ENCODE measurements around the gene CCNY.
"Not testable (repeated sequence)": the region's sequence is repeated elsewhere in the genome, so short reads cannot be mapped to it uniquely, and the experiment has no call there.

Gene CCNY

DNA sequence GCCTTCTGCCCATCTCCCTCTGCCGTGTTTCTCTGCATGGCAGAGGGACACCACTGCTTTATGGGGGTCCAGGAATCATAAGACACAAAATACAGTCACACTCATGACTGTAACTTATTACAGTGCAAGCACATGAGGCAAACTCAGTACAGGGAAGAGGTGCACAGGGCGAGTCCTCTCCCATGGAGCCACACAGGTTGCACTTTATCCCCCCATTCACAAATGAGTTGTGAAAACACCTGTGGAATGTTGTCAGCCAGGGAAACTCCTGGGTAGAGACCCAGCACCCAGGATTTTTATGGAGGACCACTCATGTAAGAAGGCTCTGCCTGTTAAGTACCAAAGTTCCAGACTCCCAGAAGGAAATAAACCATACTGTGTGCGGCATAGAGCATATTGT is 161.6 kb downstream of the CCNY start:
- no peak for DNase-seq

DNA sequence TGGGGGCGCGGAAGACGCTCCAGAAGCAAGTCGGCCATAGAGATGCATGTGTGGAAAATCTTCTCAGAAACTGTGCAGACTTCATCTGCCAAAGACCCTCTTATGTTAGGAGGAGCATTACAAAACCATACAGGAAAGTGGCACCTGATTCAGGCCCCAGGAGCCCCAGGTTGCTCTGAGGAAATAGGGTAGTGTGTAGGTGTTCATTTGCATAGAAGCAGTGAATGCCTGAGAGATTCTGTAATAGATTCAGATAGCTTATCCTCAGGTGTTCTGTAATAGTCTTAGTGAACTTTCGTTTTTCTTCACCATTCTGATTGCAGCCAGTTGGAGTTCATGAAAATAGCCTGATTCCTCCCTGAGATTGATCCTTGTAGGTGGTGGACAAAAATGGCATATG is 162.4 kb downstream of the CCNY start:
- no peak for DNase-seq

DNA sequence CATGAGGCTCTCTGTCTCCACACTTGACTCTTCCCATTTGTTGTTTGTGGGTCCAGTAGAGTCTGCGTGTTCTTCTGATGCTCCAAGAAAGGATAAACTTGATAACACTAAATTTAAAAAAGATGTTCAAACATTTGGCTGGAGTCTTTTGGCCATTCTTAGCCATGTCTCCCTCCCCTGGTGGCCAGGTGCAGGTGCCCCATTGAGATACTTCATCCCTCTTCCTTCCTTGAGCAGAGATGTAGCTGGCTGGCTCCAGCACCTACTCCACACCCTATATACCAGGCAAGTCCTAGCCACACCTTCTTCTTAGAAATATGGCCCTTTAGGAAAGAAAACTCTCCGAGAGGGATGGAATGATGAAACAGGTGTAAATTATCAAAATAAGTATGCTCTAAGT is 165.6 kb downstream of the CCNY start:
- DNase-seq: no peak

DNA sequence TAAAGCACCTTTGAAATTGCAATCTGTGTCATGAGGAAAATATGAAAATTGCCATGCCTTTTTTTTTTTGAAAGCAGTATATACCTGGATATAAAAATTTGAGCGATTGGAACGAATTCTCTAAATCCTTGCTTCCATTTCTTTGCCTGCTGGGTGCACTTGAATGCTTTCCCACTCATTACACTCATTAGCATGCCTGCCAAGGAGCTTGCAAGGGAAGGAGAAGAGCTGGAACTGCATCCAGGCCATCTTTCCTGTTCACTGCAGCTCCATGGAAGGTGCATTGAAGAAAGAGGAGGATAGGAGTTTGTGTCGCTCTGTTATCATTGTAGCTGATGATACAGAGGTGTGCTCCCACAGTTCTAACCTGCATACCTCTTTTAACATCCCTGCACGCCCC is 166.4 kb downstream of the CCNY start:
- no peak for DNase-seq

DNA sequence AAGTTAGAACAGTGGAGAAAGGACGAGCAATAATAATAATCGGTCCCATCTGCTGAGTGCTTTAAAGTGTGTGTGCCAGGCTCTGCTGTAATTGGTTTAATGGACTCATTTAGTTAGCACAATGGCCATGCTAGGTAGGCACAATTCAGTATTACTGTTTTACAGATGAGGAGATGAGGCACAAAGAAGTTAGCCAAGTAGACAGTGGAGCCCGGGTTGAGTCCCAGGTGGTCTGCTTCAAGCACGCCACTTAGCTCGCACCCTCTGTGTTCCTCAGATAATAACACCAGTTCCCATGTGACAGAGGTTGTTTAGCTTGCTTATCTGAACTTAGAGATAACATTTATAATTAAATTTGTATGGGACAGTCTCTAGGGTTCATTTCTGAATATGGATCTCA is 167.3 kb downstream of the CCNY start:
- no peak for DNase-seq

DNA sequence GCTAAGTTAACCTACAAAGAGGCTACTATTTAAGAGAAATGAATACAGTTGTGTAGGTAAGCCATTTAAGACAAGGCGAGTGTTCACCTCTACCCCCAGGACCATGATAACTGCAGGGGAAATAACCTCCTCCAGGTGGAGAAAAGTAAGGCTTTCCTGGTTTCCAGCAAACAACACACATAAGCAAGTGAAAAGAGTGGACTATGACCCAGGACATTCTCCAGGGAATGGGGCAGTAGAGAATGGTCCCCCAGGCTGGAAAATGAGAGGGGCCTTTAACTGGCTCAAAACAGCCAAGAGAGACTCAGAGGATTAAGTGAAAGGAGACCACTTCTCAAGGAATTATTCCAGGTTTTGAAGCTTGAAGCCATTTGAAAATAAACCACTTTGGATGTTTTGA is 167.8 kb downstream of the CCNY start:
- DNase-seq: no peak

DNA sequence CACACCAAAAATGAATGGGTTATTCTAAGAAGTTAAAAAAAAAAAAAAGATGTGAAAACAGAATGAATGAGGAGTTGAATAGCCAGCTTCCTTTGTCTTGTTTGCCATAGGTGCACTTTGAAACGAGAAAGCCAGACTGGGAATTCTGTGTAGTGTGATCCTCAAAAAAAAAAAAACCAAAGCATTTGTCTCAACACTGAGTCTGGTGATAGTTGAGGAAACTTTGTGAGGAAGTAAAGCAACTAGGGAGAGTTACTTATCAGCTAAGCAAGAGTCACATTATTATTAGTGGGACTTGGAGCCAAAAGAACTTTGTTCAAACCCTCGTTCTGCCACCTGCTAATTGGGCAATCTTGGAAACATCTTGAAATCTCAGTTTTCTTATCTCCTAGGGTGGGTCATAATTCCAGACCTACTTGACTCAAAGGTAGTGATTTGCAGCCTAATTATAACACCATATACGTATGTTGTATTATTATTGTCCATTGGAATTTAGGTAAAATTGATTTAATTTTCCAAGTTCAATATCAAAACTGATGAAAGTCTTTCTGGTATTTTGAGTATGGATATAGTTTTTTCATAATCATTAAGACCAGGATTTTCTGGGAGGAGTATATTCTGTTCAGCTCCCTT is 169.0 kb downstream of the CCNY start:
- DNase-seq: no peak

DNA sequence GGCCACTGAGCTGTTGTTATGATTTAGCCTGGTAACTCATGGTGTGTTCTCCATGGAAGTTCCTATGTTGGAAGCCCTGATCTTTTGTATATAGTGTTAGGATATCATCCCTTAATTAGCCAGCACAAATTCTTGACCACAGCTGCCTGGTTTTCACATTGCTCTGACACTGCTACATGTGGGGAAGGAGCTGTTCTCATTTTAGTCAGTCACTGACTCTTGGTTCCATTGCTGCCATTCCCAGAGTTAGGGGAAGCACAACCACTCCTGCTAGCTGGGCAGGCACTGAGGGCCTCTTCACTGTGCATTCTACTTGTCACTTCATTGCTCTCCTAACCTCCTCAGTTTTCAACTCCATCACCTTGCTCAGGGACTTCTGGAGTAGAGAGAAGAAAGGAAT is 170.4 kb downstream of the CCNY start:
- no peak for DNase-seq

DNA sequence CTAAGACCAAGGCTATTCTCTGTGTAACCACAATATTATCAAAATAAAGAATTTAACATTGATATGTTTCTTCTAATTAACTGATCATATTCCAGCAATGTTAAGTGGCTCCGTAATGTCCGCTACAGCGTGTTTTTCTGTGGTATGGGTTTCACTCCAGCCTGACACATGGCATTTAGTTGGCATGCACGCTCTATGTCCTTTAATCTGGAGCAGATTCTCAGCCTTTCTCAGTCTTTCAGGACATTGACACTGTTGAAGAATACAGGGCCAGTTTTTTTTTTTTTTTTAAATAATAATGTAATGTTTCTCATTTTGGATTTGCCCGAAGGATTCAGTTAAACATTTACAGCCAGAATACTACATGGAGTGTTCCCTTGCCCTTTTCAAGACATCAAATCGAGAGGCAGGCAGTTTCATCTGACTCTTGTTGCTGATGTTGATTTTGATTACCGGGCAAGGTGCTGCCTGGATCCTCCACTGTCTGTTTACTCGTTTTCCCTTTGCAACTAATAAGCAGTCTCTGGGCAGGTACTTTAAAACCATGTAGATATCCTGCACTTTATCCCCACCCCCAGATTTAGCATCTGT is 171.3 kb downstream of the CCNY start:
- no peak for DNase-seq

DNA sequence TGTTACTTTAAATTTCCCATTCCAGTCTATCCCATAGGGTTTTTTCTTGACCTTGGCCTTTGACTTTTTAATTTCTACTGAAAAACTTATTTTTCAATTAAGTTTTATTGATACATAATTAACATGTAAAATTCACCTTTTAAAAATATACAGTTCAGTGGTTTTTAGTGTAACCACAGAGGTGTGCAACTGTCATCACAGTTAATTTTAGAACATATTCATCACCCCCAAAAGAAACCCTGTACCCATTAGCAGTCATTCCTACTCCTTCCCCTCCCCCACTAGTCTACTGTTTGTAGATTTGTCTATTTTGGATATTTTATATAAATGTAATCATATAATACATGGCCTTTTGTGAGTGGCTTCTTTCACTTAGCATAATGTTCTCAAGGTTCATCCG is 172.3 kb downstream of the CCNY start:
- no peak for DNase-seq

DNA sequence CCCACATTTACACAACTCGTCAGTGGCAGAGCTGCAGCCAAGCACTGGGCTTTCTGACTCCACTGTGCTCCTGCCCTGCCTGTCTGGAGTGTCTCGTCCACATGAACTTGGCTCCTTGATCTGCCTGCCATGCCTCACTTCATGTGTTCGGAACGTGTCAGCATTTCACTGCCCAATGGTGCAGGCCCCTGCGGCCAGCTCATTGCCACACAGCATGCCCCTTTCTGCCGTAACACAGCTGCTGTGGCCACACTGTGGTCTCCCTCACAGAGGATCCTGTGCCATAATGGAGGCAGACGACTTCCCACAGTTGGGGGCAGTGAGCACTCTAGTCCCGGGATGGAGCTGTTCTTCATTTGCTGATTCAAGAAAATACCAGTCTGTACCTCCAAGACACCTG is 174.6 kb downstream of the CCNY start:
- DNase-seq: no peak

DNA sequence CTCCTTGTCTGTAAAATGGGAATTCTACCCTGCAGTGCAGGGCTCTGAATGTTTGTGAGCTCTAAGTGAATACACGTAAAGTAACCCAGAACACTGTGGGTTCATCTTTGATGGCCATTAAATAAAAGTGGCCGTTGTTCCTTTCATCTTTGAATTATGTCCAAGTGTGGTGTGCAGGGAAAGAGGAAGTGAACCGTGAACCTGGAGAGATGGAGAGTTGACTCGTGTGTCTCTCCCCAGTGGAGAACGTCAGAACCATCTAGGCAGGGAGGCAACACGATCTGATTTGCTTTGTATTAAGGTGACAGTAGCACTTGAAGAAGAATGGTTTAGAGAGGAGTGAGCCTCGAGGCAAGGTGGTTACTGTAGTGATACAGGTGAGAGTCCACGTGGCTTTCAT is 175.3 kb downstream of the CCNY start:
- DNase-seq: peak; percentile 37

DNA sequence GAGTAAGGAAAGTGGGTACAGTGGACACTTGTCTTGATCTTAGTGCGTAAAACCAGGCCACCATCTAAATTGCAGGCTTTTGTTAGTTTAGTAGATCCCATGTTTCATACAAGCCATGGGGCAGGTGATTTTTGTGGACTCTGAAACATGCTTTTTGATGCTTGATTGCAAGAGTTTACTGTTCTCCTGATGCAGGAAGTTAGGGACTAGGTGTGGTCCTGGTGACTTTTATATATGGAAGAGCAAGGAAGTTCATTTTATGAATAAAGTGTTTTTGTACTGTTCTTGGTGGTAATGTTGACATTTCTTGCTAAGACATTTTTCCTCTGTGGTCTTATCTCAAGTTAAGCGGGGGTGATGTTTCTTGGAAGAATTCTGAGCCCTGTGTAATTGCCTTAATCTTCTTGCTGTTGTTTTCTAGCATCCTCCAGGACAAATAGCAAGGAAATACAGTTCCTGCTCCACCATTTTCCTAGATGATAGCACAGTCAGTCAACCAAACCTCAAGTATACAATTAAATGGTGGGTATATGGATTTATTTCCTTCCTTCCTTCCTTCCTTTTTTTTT is 179.9 kb downstream of the CCNY start:
- DNase-seq: no peak

DNA sequence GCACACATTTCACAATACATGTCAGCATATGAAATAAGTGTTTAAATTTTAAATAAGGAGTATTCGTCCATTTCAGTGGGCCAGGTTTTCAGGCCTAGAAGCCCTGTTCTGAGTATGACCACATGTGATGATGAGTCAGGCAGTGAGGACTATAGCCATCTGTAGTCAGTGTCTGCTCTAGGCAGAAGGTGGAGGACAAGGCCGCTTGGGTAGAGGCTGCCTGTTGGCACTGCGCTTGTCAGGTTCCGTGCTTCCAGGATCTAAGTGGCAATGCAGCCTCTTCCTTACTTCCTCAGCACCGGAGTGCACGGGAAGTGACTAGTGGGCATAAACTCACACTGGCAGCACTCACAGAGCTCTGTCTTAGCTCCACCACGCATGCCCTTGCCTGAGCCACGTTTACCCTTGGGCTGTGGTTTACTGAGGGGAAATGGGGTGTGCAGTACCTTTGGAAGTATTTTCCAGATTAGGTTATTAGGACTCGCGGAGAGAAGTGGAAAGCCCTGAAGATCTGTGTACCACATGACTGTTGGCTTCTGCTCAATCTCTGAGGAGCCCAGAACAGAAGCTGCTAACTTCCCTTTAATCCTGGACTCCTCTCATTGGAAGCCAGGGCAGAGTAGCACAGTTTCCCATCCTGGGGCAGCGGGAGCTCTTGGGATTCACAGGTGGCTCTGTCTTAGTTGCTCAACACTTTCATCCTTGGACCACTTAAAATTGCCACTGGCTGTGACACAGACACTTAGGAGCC is 181.3 kb downstream of the CCNY start:
- DNase-seq: no peak

DNA sequence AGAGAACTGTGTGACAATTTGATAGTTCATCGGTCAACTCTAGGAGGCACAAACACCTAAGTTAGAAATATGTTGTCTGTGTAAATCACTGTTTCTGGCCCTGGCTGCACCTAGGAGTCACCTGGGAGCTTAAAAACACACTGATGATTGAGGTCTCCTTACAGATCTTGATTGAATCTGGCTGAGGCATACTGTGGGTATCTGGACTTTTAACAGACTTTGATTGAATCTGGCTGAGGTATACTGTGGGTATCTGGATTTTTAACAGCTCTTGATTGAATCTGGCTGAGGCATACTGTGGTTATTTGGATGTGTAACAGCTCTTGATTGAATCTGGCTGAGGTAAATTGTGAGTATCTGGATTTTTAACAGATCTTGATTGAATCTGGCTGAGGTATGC is 181.9 kb downstream of the CCNY start:
- DNase-seq: not testable (repeated sequence)

DNA sequence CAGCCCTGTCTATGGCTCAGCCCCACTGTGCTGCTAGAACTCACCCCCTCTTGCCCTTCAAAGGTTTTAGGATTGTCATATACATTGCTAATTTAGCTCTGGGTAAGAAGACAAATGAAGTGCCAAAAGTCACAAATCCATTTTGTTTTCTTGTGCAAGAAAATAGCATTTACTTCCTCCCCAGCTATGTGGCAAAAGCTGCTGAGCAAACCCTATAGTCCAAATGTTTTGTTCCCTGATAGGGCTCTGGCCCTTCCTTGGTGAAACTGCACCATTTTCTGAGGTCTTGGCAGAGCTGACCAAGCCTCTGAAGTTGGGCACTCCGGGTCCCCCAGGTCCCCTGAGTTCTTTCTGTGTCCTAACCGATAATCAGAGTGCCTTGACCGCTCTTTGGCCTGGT is 184.7 kb downstream of the CCNY start:
- DNase-seq: no peak

DNA sequence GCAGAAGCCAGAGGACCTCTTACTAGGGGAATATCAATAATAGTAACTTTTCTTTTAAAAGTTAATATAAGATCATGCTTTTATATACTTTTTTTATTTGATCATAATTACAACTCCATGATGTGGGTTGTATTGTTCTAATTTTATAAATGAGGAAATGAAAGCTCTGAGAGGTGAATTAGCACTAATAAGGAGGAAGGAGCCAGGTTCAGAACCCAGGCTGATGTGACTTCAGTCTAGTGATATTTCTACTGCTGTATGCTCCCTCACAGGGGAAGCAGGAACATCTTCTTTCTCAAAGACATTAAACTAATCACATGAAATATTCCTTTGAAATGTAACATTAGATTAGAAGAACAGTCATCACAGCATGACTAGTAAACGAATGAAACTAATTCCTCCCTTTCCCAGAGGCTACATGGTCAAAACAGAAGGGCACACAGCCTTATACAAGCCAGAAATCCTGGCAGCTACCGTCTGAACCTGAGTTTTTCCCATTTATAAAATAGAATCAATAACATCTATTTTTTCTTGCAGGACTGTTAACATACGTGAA is 187.4 kb downstream of the CCNY start:
- no peak for DNase-seq

DNA sequence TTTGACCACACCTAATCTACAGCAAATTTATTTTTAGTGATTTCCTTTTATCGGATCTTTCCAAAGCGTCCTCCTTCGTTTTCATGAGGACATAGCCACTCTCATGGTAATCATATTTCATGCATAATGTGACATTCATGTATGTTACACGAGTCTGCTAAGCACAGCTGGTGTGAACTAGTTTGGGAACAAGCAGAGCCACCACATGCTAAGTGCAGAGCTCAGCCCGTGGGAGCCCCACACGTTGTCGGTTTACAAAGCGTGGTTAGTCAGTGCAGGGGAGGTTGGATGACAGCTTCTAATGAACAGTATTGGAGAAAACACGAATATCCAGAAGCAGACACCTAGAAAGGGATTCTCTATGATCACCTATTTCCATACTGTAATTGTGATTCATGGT is 190.4 kb downstream of the CCNY start:
- no peak for DNase-seq

DNA sequence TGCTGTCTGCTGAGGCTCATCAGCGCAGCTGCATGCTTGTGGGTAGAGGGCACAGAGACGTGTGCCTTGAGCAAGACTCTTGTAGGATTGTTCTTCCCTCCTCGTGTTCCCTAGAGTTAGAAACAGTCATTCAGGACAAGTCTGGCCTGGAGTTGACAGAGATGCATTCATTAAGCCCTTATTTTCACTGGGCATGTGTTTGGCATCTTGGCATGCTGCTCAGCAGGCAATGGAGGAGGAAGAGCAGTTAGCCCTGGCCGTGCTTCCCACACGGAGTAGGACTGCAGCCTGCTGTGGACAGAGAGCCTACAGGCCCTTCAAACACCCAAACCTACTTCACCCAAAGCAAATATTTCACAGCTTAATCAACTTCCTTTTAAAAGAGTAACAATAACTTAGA is 195.8 kb downstream of the CCNY start:
- DNase-seq: no peak

DNA sequence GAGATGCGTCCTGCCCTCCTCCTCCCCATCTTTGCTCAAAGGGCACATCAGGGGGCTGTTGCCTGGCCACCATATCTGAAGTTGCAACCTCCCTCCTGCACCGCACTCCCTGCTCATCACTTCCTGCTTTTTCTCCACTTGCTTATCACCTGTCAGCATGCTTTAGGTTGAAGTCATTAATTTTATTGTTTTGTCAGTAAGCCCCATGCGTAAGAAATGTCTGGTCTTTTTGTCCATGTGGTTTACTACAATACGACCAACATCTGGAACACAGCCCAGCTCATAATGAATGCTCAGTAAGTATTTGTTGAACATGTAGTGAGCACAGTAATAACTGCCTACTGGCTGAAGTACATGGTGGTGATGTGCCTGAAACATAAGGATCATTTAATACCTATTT is 197.3 kb downstream of the CCNY start:
- DNase-seq: no peak

DNA sequence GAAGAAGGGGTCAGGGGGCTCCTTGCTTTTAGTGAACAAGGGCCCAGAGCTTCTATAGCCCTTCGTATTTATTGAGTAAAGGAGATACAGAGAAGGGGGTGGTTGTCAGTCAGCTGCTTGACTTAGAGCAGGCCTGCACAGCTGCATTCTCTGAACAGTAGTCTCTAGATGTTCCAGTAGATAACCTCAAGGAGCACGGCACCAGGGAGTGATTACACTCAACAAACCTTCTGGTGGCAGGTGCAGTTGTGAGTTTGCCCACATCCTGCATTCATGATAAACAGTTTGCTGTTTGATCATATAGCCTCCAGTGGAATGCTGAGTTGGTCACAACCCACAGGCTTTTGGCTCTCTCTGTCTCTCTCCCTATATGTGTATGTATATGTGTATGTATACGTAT is 198.8 kb downstream of the CCNY start:
- no peak for DNase-seq

DNA sequence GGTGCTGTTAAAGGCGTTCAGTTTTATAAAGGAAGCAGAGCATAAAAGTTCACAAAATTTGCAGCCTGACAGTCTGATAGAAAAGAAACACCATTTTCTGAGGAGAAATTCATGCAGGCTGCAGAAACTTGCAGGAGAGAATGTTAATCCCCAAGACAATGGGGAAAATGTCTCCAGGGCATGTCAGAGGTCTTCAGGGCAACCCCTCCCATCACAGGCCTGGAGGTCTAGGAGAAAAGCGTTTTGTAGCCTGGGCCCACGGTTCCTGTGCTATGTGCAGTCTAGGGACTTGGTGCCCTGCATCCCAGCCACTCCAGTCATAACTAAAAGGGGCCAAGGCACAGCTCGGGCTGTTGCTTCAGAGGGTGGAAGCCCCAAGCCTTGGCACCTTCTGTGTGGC is 200.5 kb downstream of the CCNY start:
- no peak for DNase-seq

DNA sequence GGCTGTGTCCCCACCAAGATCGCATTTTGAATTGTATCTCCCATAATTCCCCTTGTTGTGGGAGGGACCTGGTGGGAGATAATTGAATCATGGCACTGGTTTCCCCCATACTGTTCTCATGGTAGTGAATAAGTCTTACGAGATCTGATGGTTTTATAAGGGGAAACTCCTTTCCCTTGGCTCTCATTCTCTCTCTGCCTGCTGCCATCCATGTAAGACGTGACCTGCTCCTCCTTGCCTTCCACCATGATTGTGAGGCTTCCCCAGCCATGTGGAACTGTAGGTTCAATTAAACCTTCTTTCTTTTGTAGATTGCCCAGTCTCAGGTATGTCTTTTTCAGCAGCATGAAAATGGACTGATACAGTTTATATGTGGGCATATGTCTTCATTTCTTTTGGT is 201.6 kb downstream of the CCNY start:
- DNase-seq: not testable (repeated sequence)

Measured in NCI-H187 treated with DMSO at 0.1 percent for 48 hours (cell line).